Measurements from ENCODE around the gene MEX3C.

The MEX3C gene

GRCh38 chr18:51226068-51226467 lies 28.6 kb upstream of the MEX3C start:
- DNase-seq (ENCODE audit: low spot score): no peak
- ATAC-seq (ENCODE audit: low read depth): no peak
- H3K4me3 ChIP-seq (ENCODE audit: severe bottlenecking): no peak overlapping the region
- H3K27me3 ChIP-seq (ENCODE audit: insufficient read depth, poor library complexity, severe bottlenecking): no peaks in the 10 kb centered on the region
- H3K4me1 ChIP-seq (ENCODE audit: insufficient read depth, poor library complexity, severe bottlenecking): no peaks in the 10 kb centered on the region
- no peaks in the 10 kb centered on the region for H3K9me3 ChIP-seq (ENCODE audit: severe bottlenecking)
- TF ChIP-seq CTCF (IDR thresholded peaks at IDR 0.05; ENCODE audit: poor library complexity, severe bottlenecking): no peak
- no peaks in the 10 kb centered on the region for H3K36me3 ChIP-seq (ENCODE audit: low read depth)
- no peak overlapping the region for H3K27ac ChIP-seq (ENCODE audit: poor library complexity, severe bottlenecking)

GRCh38 chr18:51212606-51213005 lies 15.1 kb upstream of the MEX3C start:
- Histone ChIP-seq H3K4me3 (ENCODE audit: severe bottlenecking) (no peak overlapping the region), H3K27me3 (ENCODE audit: insufficient read depth, poor library complexity, severe bottlenecking) (no peaks in the 10 kb centered on the region), H3K9me3 (ENCODE audit: severe bottlenecking) (no peaks in the 10 kb centered on the region), H3K36me3 (ENCODE audit: low read depth) (no peaks in the 10 kb centered on the region), H3K4me1 (ENCODE audit: insufficient read depth, poor library complexity, severe bottlenecking) (peaks cover 4% of the 10 kb centered on the region), H3K27ac (ENCODE audit: poor library complexity, severe bottlenecking) (no peak overlapping the region)
- DNase-seq (ENCODE audit: low spot score): no peak
- ATAC-seq (ENCODE audit: low read depth): no peak
- TF ChIP-seq CTCF (IDR thresholded peaks at IDR 0.05; ENCODE audit: poor library complexity, severe bottlenecking): no peak

- H3K4me1 ChIP-seq (ENCODE audit: insufficient read depth, poor library complexity, severe bottlenecking): peaks cover 4% of the 10 kb centered on the region
- no peak overlapping the region for H3K4me3 ChIP-seq (ENCODE audit: severe bottlenecking)
- H3K36me3 ChIP-seq (ENCODE audit: low read depth): no peaks in the 10 kb centered on the region
- ATAC-seq (ENCODE audit: low read depth): peak; percentile 81
- H3K27me3 ChIP-seq (ENCODE audit: insufficient read depth, poor library complexity, severe bottlenecking): no peaks in the 10 kb centered on the region
- H3K9me3 ChIP-seq (ENCODE audit: severe bottlenecking): no peaks in the 10 kb centered on the region
- TF ChIP-seq CTCF (IDR thresholded peaks at IDR 0.05; ENCODE audit: poor library complexity, severe bottlenecking): no peak
- DNase-seq (ENCODE audit: low spot score): no peak
- H3K27ac ChIP-seq (ENCODE audit: poor library complexity, severe bottlenecking): no peak overlapping the region
Measured at GRCh38 chr18:51211552-51211951, 14.1 kb upstream of the MEX3C start.

GRCh38 chr18:51196811-51197660 lies 445 bp downstream of the MEX3C start:
- no peaks in the 10 kb centered on the region for H3K27me3 ChIP-seq (ENCODE audit: insufficient read depth, poor library complexity, severe bottlenecking)
- ATAC-seq (ENCODE audit: low read depth) (no peak), DNase-seq (ENCODE audit: low spot score) (no peak)
- H3K4me1 ChIP-seq (ENCODE audit: insufficient read depth, poor library complexity, severe bottlenecking): peaks cover 18% of the 10 kb centered on the region
- TF ChIP-seq CTCF (IDR thresholded peaks at IDR 0.05; ENCODE audit: poor library complexity, severe bottlenecking): no peak
- H3K27ac ChIP-seq (ENCODE audit: poor library complexity, severe bottlenecking): peak overlapping the region; percentile 88
- H3K36me3 ChIP-seq (ENCODE audit: low read depth): peaks cover 19% of the 10 kb centered on the region; the same call in 1 of the 2 replicates
- no peaks in the 10 kb centered on the region for H3K9me3 ChIP-seq (ENCODE audit: severe bottlenecking)
- peak overlapping the region; percentile 98 for H3K4me3 ChIP-seq (ENCODE audit: severe bottlenecking)
